Stomach (tissue), 4 donors: ENCODE measurements around the gene VEPH1.
A peak's percentile ranks its signal among the peaks of the same experiment; 100 is the strongest.

Experiments
- CTCF ChIP-seq, 7 experiments: fragments of 450-650 bp in 4 of 7; fragments of 200-600 bp in 3 of 7; sonication (generic) in 3 of 7; IDR thresholded peaks; one replicate each; pipeline ENCODE4 v1.5.1; 2016 to 2019; ENCODE audit warnings: antibody characterized with exemption in 7 of 7, control low read depth in 2 of 7, mild to moderate bottlenecking in 1 of 7
- EP300 ChIP-seq: sonication (generic); formaldehyde crosslinking; IDR thresholded peaks from one replicate; pipeline ENCODE4 v1.6.1; 2017; ENCODE audit warnings: antibody characterized with exemption
- POLR2A ChIP-seq, 4 donors: fragments of 450-650 bp; IDR thresholded peaks; one replicate each; pipeline ENCODE4 v1.6.1; 2016; ENCODE audit warnings: antibody characterized with exemption in 4 of 4, control low read depth in 2 of 4, mild to moderate bottlenecking in 1 of 4, moderate library complexity in 1 of 4
- POLR2AphosphoS5 ChIP-seq, 3 donors: sonication (generic); formaldehyde crosslinking; IDR thresholded peaks; one replicate each; pipeline ENCODE4 v1.6.1; 2016; ENCODE audit warnings: antibody characterized with exemption in 3 of 3

GRCh38 chr3:157282261-157283191 is 220.7 kb downstream of the VEPH1 start:
- no peak for TF ChIP-seq CTCF (IDR thresholded peaks at IDR 0.05)
- peak in 2 of 3 donors; percentile 28 to 37 for TF ChIP-seq POLR2AphosphoS5 (IDR thresholded peaks at IDR 0.05)
- no peak for TF ChIP-seq POLR2A (IDR thresholded peaks at IDR 0.05)
- TF ChIP-seq EP300, result no peak
